Mammary epithelial cell (primary cell): ENCODE data around the gene ACE.

ENCODE experiments used
- EZH2 ChIP-seq: IDR thresholded peaks from 2 replicates; pipeline ENCODE4 v1.6.1; 2012; ENCODE audit warnings: low read length, inconsistent platforms, borderline replicate concordance
- TF ChIP-seq, protein P1 (sequence below), 2 donors: IDR thresholded peaks in 1 of 2; conservative IDR thresholded peaks in 1 of 2; 2 replicates each; pipeline ENCODE4 v1.5.1; 2011 to 2012; ENCODE audit warnings: inconsistent platforms in 2 of 2, low read length in 2 of 2, mild to moderate bottlenecking in 2 of 2, control low read depth in 1 of 2, low read depth in 1 of 2; ENCODE audit not compliant: insufficient read depth in 1 of 2; ENCODE audit errors: extremely low read depth in 1 of 2

DNA sequence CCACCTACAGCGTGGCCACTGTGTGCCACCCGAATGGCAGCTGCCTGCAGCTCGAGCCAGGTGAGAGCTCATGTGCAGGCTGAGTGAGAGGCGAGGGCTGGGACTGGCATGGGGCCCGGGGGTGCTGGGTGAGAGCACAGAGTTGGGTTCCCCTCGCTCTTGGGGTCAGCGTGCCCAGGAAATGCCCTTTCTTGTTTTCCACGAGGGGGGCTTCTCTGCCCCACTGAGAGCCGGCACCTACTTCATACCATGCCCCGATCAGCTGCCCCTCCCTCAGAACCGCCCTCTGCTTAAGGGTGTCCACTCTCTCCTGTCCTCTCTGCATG, 10.1 kb downstream of the ACE start:
- TF ChIP-seq EZH2: no peak
- TF ChIP-seq, protein P1, sequence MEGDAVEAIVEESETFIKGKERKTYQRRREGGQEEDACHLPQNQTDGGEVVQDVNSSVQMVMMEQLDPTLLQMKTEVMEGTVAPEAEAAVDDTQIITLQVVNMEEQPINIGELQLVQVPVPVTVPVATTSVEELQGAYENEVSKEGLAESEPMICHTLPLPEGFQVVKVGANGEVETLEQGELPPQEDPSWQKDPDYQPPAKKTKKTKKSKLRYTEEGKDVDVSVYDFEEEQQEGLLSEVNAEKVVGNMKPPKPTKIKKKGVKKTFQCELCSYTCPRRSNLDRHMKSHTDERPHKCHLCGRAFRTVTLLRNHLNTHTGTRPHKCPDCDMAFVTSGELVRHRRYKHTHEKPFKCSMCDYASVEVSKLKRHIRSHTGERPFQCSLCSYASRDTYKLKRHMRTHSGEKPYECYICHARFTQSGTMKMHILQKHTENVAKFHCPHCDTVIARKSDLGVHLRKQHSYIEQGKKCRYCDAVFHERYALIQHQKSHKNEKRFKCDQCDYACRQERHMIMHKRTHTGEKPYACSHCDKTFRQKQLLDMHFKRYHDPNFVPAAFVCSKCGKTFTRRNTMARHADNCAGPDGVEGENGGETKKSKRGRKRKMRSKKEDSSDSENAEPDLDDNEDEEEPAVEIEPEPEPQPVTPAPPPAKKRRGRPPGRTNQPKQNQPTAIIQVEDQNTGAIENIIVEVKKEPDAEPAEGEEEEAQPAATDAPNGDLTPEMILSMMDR (conservative IDR thresholded peaks at IDR 0.05 in 1 of 2, IDR thresholded peaks at IDR 0.05 in 1 of 2; ENCODE audit: extremely low read depth in 1 of 2, insufficient read depth in 1 of 2, low read depth in 1 of 2, low read length in 2 of 2): no peak
